HFFc6 (cell line): ENCODE data around the gene ALK. TPM values are rescaled to one million over a fixed set of nuclear protein-coding genes. Genes with fewer than 3 reads are reported as not detected.

ENCODE experiments used
- DNase-seq: peaks from one replicate; pipeline ENCODE4 v3.0.0-alpha.2; 2018
- H3K27ac Mint-ChIP-seq: 2 replicates; pipeline ENCODE4 v1.8.0; 2020; ENCODE audit warnings: mild to moderate bottlenecking, mixed read lengths
- H3K27me3 Mint-ChIP-seq: 2 replicates; pipeline ENCODE4 v1.8.0; 2021; ENCODE audit warnings: mild to moderate bottlenecking, moderate library complexity, mixed read lengths; ENCODE audit not compliant: insufficient read depth
- H3K36me3 Mint-ChIP-seq: 2 replicates; pipeline ENCODE4 v1.8.0; 2021; ENCODE audit warnings: low read depth, mixed read lengths
- H3K4me1 Mint-ChIP-seq: 2 replicates; pipeline ENCODE4 v1.8.0; 2020; ENCODE audit warnings: low read depth, mixed read lengths
- H3K4me3 Mint-ChIP-seq: 2 replicates; pipeline ENCODE4 v1.8.0; 2020; ENCODE audit warnings: mild to moderate bottlenecking, moderate library complexity, mixed read lengths
- H3K9me3 Mint-ChIP-seq: 2 replicates; pipeline ENCODE4 v1.8.0; 2020; ENCODE audit warnings: mild to moderate bottlenecking, mixed read lengths
- total RNA-seq, 6 experiments: library from RNA; stranded (reverse); fragmentation: NEBNext Ultra II Directional; extraction: Animal tissue kit (Norgen Biotek cat#: 25700); gene quantifications; 2 replicates in 1 of 6; 3 replicates in 5 of 6; pipeline ENCODE4 v1.2.3, GENCODE V29; 2021
- TF ChIP-seq, protein P1 (sequence below): fragments of 200-600 bp; sonication (generic); IDR thresholded peaks from 2 replicates; pipeline ENCODE4 v1.5.0; 2021; ENCODE audit warnings: antibody characterized with exemption, mild to moderate bottlenecking

The ALK gene
- total RNA-seq, 6 experiments from 2014 or later, result not detected

- no peaks in the 10 kb centered on the region for H3K36me3 Mint-ChIP-seq
- no peaks in the 10 kb centered on the region for H3K9me3 Mint-ChIP-seq
- H3K4me1 Mint-ChIP-seq, result no peaks in the 10 kb centered on the region
- DNase-seq, result no peak
- H3K27me3 Mint-ChIP-seq, result peaks cover 1% of the 10 kb centered on the region; the same call in 1 of the 2 replicates
- no peak overlapping the region for H3K27ac Mint-ChIP-seq
- TF ChIP-seq, protein P1, sequence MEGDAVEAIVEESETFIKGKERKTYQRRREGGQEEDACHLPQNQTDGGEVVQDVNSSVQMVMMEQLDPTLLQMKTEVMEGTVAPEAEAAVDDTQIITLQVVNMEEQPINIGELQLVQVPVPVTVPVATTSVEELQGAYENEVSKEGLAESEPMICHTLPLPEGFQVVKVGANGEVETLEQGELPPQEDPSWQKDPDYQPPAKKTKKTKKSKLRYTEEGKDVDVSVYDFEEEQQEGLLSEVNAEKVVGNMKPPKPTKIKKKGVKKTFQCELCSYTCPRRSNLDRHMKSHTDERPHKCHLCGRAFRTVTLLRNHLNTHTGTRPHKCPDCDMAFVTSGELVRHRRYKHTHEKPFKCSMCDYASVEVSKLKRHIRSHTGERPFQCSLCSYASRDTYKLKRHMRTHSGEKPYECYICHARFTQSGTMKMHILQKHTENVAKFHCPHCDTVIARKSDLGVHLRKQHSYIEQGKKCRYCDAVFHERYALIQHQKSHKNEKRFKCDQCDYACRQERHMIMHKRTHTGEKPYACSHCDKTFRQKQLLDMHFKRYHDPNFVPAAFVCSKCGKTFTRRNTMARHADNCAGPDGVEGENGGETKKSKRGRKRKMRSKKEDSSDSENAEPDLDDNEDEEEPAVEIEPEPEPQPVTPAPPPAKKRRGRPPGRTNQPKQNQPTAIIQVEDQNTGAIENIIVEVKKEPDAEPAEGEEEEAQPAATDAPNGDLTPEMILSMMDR, result no peak
- H3K4me3 Mint-ChIP-seq, result no peak overlapping the region
Observed at GRCh38 chr2:29777161-29777560, 144.2 kb downstream of the ALK start.

GRCh38 chr2:29776406-29776805, 145.0 kb downstream of the ALK start:
- DNase-seq, result no peak
- Mint-ChIP-seq H3K4me3 (no peak overlapping the region), H3K27ac (no peak overlapping the region), H3K36me3 (no peaks in the 10 kb centered on the region), H3K4me1 (no peaks in the 10 kb centered on the region), H3K9me3 (no peaks in the 10 kb centered on the region), H3K27me3 (peaks cover 1% of the 10 kb centered on the region; the same call in 1 of the 2 replicates)
- TF ChIP-seq, protein P1, result no peak

DNA sequence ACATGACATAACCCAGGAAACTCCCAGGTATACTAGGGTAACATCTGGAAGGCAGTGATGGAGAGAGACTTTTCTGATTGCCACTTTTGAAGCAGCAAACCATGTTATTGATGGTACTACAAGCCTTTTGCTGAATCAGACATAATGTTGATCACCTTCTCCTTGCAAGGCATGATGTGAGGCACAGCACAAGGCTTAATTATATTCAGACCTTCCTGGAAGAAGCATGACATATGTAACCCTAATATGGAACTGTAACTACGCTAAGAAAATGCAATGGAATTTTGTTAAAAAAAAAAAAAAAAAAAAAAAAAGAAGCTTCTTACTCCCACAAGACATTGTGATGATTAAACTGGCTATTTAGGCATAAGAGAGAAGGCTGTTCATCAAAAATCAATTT, 145.4 kb downstream of the ALK start:
- no peak for DNase-seq
- Mint-ChIP-seq H3K9me3 (no peaks in the 10 kb centered on the region), H3K4me1 (no peaks in the 10 kb centered on the region), H3K36me3 (no peaks in the 10 kb centered on the region), H3K4me3 (no peak overlapping the region), H3K27me3 (peaks cover 3% of the 10 kb centered on the region; the same call in 1 of the 2 replicates), H3K27ac (no peak overlapping the region)
- TF ChIP-seq, protein P1, result no peak

DNA sequence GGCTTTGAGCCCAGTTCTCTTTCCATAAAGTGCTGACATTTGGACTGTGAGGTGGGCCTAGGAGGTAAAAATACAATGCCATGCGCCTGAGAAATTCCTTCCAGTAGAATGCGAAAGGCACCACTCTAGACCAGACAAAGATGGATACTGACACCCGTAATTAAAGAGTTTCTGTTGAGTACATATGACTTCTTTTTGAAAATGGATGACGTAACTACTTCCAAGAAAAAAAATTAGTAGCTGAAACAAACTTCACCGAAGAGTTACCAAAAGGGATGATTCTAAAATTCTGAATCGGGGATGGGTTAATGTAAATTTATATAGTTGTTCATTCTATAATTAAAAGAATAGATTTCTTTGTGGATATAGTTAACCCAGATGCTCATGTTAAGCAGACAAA, 146.8 kb downstream of the ALK start:
- TF ChIP-seq, protein P1, result no peak

DNA sequence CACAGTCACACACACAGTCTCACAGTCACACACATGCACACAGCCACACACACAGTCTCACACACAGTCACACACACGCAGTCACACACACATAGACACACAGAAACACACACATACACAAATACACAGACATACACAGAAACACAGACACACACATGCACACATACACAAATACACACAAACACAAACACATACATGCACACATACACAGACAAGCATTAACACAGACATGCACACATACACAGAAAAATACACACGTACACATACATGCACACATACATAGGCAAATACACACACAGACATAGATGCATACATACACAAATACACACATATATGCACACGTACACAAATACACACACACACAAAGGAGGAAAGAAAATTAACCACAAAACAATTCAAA, 150.5 kb downstream of the ALK start:
- no peak for DNase-seq
- Mint-ChIP-seq H3K9me3 (no peaks in the 10 kb centered on the region), H3K27ac (no peak overlapping the region), H3K4me1 (peaks cover 8% of the 10 kb centered on the region; the same call in 1 of the 2 replicates), H3K36me3 (no peaks in the 10 kb centered on the region), H3K27me3 (peaks cover 1% of the 10 kb centered on the region; the same call in 1 of the 2 replicates), H3K4me3 (no peak overlapping the region)
- TF ChIP-seq, protein P1, result no peak

More for the DNA sequence above, 146.8 kb downstream of the ALK start:
- Mint-ChIP-seq H3K27me3 (peaks cover 3% of the 10 kb centered on the region; the same call in 1 of the 2 replicates), H3K4me3 (no peak overlapping the region), H3K36me3 (no peaks in the 10 kb centered on the region), H3K9me3 (no peaks in the 10 kb centered on the region), H3K4me1 (no peaks in the 10 kb centered on the region), H3K27ac (no peak overlapping the region)
- DNase-seq, result no peak

GRCh38 chr2:29769847-29770246, 151.5 kb downstream of the ALK start:
- TF ChIP-seq, protein P1, result no peak
- Mint-ChIP-seq H3K9me3 (no peaks in the 10 kb centered on the region), H3K4me3 (no peak overlapping the region), H3K27me3 (peaks cover 1% of the 10 kb centered on the region; the same call in 1 of the 2 replicates), H3K36me3 (no peaks in the 10 kb centered on the region), H3K4me1 (peaks cover 8% of the 10 kb centered on the region; the same call in 1 of the 2 replicates), H3K27ac (no peak overlapping the region)
- DNase-seq, result no peak
